H1 (cell line): ENCODE data around the gene CDCA7L.

Source experiments
- EZH2 ChIP-seq: fragments of 200-600 bp; sonication (generic); IDR thresholded peaks from 2 replicates; pipeline ENCODE4 v1.7.1; 2012; ENCODE audit warnings: low read depth, mild to moderate bottlenecking, moderate library complexity, low read length, inconsistent platforms; ENCODE audit not compliant: severe bottlenecking
- GABPA ChIP-seq: IDR thresholded peaks from 2 replicates; pipeline ENCODE4 v1.6.1; 2011; ENCODE audit warnings: mild to moderate bottlenecking, low read length, moderate library complexity, borderline replicate concordance; ENCODE audit not compliant: insufficient read depth
- KDM5A ChIP-seq: fragments of 200-600 bp; IDR thresholded peaks from 2 replicates; pipeline ENCODE4 v1.7.1; 2012; ENCODE audit warnings: mild to moderate bottlenecking, low read length, inconsistent platforms, mixed read lengths
- NANOG ChIP-seq: IDR thresholded peaks from 2 replicates; pipeline ENCODE4 v1.6.1; 2011; ENCODE audit warnings: low read length, low read depth, mild to moderate bottlenecking, inconsistent platforms; ENCODE audit not compliant: insufficient read depth, poor library complexity, severe bottlenecking
- POLR2A ChIP-seq, 2 experiments: IDR thresholded peaks; 1 replicate in 1 of 2; 2 replicates in 1 of 2; pipeline ENCODE4 v1.6.1; 2011; ENCODE audit warnings: low read depth in 2 of 2, low read length in 2 of 2, mild to moderate bottlenecking in 2 of 2; ENCODE audit errors: control extremely low read depth in 1 of 2
- POLR2AphosphoS5 ChIP-seq: IDR thresholded peaks from 2 replicates; pipeline ENCODE4 v1.6.1; 2011; ENCODE audit warnings: low read depth, low read length
- POU5F1 ChIP-seq: IDR thresholded peaks from 2 replicates; pipeline ENCODE4 v1.6.1; 2011; ENCODE audit warnings: low read depth, mild to moderate bottlenecking, low read length, moderate library complexity
- RNF2 ChIP-seq: fragments of 200-900, 300-1000 bp; sonication (generic); IDR thresholded peaks from 2 replicates; pipeline ENCODE4 v1.7.1; 2016; ENCODE audit warnings: borderline replicate concordance, low read depth, mild to moderate bottlenecking, antibody characterized with exemption, low read length; ENCODE audit not compliant: poor library complexity, severe bottlenecking; ENCODE audit errors: missing control alignments
- TAF7 ChIP-seq: optimal IDR thresholded peaks from 2 replicates; pipeline ENCODE3; 2011; ENCODE audit warnings: low read depth, mild to moderate bottlenecking, inconsistent platforms, low read length, moderate library complexity, borderline replicate concordance
- TEAD4 ChIP-seq: IDR thresholded peaks from 2 replicates; pipeline ENCODE4 v1.6.1; 2012; ENCODE audit warnings: low read depth, low read length, inconsistent platforms, mixed read lengths
- TF ChIP-seq, protein P1 (sequence below), 3 experiments: IDR thresholded peaks; 1 replicate in 2 of 3; 2 replicates in 1 of 3; pipeline versions ENCODE4 v1.5.1 to v1.6.1; 2011; ENCODE audit warnings: low read length in 3 of 3, mild to moderate bottlenecking in 3 of 3, inconsistent platforms in 2 of 3, low read depth in 1 of 3, moderate library complexity in 1 of 3; ENCODE audit not compliant: insufficient read depth in 1 of 3; ENCODE audit errors: control extremely low read depth in 1 of 3

DNA sequence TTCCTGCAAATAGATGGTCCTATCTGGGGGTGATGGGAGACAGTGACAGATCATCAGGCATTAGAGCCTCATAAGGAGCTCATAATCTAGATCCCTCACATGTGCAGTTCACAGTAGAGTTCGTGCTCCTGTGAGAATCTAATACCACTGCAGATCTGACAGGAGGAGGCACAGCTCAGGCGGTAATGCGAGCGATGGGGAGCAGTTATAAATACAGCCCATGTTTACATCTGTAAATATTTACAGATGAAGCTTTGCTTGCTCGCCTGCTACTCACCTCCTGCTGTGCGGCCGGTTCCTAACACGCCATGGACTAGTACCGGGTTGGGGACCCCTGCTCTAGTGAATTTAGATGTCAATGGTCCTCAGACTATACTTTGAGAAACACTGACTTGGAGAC is 17.0 kb upstream of the CDCA7L start:
- TF ChIP-seq TEAD4 (no peak), POLR2AphosphoS5 (no peak), EZH2 (no peak), POLR2A (IDR thresholded peaks at IDR 0.05; ENCODE audit: control extremely low read depth in 1 of 2, low read depth in 2 of 2, low read length in 2 of 2) (no peak), NANOG (no peak), KDM5A (no peak), GABPA (no peak), RNF2 (no peak), TAF7 (no peak), POU5F1 (no peak)
- TF ChIP-seq, protein P1, sequence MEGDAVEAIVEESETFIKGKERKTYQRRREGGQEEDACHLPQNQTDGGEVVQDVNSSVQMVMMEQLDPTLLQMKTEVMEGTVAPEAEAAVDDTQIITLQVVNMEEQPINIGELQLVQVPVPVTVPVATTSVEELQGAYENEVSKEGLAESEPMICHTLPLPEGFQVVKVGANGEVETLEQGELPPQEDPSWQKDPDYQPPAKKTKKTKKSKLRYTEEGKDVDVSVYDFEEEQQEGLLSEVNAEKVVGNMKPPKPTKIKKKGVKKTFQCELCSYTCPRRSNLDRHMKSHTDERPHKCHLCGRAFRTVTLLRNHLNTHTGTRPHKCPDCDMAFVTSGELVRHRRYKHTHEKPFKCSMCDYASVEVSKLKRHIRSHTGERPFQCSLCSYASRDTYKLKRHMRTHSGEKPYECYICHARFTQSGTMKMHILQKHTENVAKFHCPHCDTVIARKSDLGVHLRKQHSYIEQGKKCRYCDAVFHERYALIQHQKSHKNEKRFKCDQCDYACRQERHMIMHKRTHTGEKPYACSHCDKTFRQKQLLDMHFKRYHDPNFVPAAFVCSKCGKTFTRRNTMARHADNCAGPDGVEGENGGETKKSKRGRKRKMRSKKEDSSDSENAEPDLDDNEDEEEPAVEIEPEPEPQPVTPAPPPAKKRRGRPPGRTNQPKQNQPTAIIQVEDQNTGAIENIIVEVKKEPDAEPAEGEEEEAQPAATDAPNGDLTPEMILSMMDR (IDR thresholded peaks at IDR 0.05; ENCODE audit: control extremely low read depth in 1 of 3, insufficient read depth in 1 of 3, low read depth in 1 of 3, low read length in 3 of 3) = no peak
